Activated CD4-positive, alpha-beta T cell treated with anti-CD3 and anti-CD28 coated beads for 48 hours (primary cell): ENCODE measurements around the gene VPS16.
"Not testable (repeated sequence)": the region's sequence is repeated elsewhere in the genome, so short reads cannot be mapped to it uniquely, and the experiment has no call there.

ENCODE experiments used
- DNase-seq: peaks from one replicate; pipeline ENCODE4 v3.0.0-alpha.2; 2020

VPS16 gene

GRCh38 chr20:2872459-2873009 lies 32.0 kb downstream of the VPS16 start:
- peak; percentile 87 for DNase-seq

- peak; percentile 94 for DNase-seq
Measured at GRCh38 chr20:2873010-2873746, 32.6 kb downstream of the VPS16 start, which contains the start of gene PTPRA. Gene PTPRA (plus strand): TSS chr20:2873481. CDS start chr20:2964278, 90,797 bp downstream.

GRCh38 chr20:2873747-2874041 lies 33.1 kb downstream of the VPS16 start:
- peak; percentile 70 for DNase-seq

GRCh38 chr20:2874456-2874855 lies 33.9 kb downstream of the VPS16 start:
- DNase-seq = peak; percentile 43

GRCh38 chr20:2875690-2876203 lies 35.2 kb downstream of the VPS16 start:
- no peak for DNase-seq

- DNase-seq = no peak
Measured at GRCh38 chr20:2878515-2878914, 38.0 kb downstream of the VPS16 start.

- DNase-seq = no peak
Measured at GRCh38 chr20:2879146-2879545, 38.6 kb downstream of the VPS16 start.

- DNase-seq = no peak
Measured at GRCh38 chr20:2880650-2881049, 40.1 kb downstream of the VPS16 start.

GRCh38 chr20:2883726-2884637 lies 43.4 kb downstream of the VPS16 start:
- DNase-seq = no peak

GRCh38 chr20:2887715-2888114 lies 47.2 kb downstream of the VPS16 start:
- no peak for DNase-seq

- DNase-seq = no peak
Measured at GRCh38 chr20:2888224-2888955, 47.8 kb downstream of the VPS16 start.

- no peak for DNase-seq
Measured at GRCh38 chr20:2889209-2889608, 48.7 kb downstream of the VPS16 start.

- no peak for DNase-seq
Measured at GRCh38 chr20:2889797-2890196, 49.3 kb downstream of the VPS16 start.

GRCh38 chr20:2890742-2891141 lies 50.2 kb downstream of the VPS16 start:
- DNase-seq = no peak

GRCh38 chr20:2891343-2891742 lies 50.8 kb downstream of the VPS16 start:
- no peak for DNase-seq

- no peak for DNase-seq
Measured at GRCh38 chr20:2892376-2892775, 51.8 kb downstream of the VPS16 start.

GRCh38 chr20:2894221-2894620 lies 53.7 kb downstream of the VPS16 start:
- no peak for DNase-seq

- DNase-seq = not testable (repeated sequence)
Measured at GRCh38 chr20:2895154-2895553, 54.6 kb downstream of the VPS16 start.

- DNase-seq = peak; percentile 40
Measured at GRCh38 chr20:2899243-2899642, 58.7 kb downstream of the VPS16 start.

- DNase-seq = no peak
Measured at GRCh38 chr20:2900845-2901592, 60.5 kb downstream of the VPS16 start.

GRCh38 chr20:2902291-2902690 lies 61.7 kb downstream of the VPS16 start:
- no peak for DNase-seq

- no peak for DNase-seq
Measured at GRCh38 chr20:2902818-2903217, 62.3 kb downstream of the VPS16 start.
